Measurements from ENCODE around the gene WDR4. TPM values are rescaled to one million over a fixed set of nuclear protein-coding genes. Genes with fewer than 3 reads are reported as not detected.
A peak's percentile ranks its signal among the peaks of the same experiment; 100 is the strongest.

Gene WDR4
- total and polyA plus RNA-seq, 2 of the 13 experiments (the other 11 are each of a cell fraction or from before 2014, with no cell fraction given) = 11.3 to 14.4 TPM

- TF ChIP-seq ZBTB43 (CRISPR knock-in tag; conservative IDR thresholded peaks at IDR 0.05) (peak; percentile 67; the same call in 1 of the 2 replicates), ZMYM2 (CRISPR knock-in tag; IDR thresholded peaks at IDR 0.05) (no peak), MXD1 (CRISPR knock-in tag; IDR thresholded peaks at IDR 0.05) (peak; percentile 83), NR2F1 (CRISPR knock-in tag; IDR thresholded peaks at IDR 0.05) (no peak), ZBTB25 (CRISPR knock-in tag; IDR thresholded peaks at IDR 0.05) (peak; percentile 54; the same call in 1 of the 2 replicates), ZNF615 (CRISPR knock-in tag; IDR thresholded peaks at IDR 0.05; ENCODE audit: borderline replicate concordance) (no peak), HNF4A (CRISPR knock-in tag; IDR thresholded peaks at IDR 0.05) (no peak), TFDP2 (CRISPR knock-in tag; IDR thresholded peaks at IDR 0.05) (peak; percentile 59), ZNF138 (CRISPR knock-in tag; IDR thresholded peaks at IDR 0.05; ENCODE audit: low read depth) (peak; percentile 81; the same call in 1 of the 2 replicates), ZNF235 (CRISPR knock-in tag; IDR thresholded peaks at IDR 0.05; ENCODE audit: borderline replicate concordance) (peak; percentile 90; the same call in 1 of the 2 replicates), GMEB1 (CRISPR knock-in tag; IDR thresholded peaks at IDR 0.05; ENCODE audit: borderline replicate concordance) (peak; percentile 73; the same call in 1 of the 2 replicates), MIER2 (CRISPR knock-in tag; IDR thresholded peaks at IDR 0.05) (no peak), HMG20B (CRISPR knock-in tag; conservative IDR thresholded peaks at IDR 0.05) (no peak), SMAD1 (CRISPR knock-in tag; IDR thresholded peaks at IDR 0.05; ENCODE audit: borderline replicate concordance, low read depth) (no peak; the same call in 1 of the 2 replicates), THAP9 (CRISPR knock-in tag; IDR thresholded peaks at IDR 0.05; ENCODE audit: borderline replicate concordance) (peak; percentile 77; the same call in 1 of the 2 replicates), WIZ (CRISPR knock-in tag; IDR thresholded peaks at IDR 0.05) (0 out of 2 replicates have a peak, but pooled peaks have one; percentile 53), MED13 (CRISPR knock-in tag; IDR thresholded peaks at IDR 0.05) (peak; percentile 81), KMT2B (CRISPR knock-in tag; IDR thresholded peaks at IDR 0.05) (peak; percentile 60; the same call in 1 of the 2 replicates), CHD2 (IDR thresholded peaks at IDR 0.05; ENCODE audit: low read depth, low read length) (no peak), ZNF282 (IDR thresholded peaks at IDR 0.05; ENCODE audit: partially characterized antibody) (no peak)
Measured at GRCh38 chr21:42892931-42893755, 13.8 kb upstream of the WDR4 start, which contains the start of gene NDUFV3 (continued).

Data from HepG2 (cell line).